Activated naive CD4-positive, alpha-beta T cell treated with anti-CD3 and anti-CD28 coated beads, Interleukin-2, amount 10 ng/mL, durations not matched to agents 7 days and 5 days (primary cell): Measurements from ENCODE around the gene EVI5.
A peak's percentile ranks its signal among the peaks of the same experiment; 100 is the strongest.
"Not testable (repeated sequence)": the region's sequence is repeated elsewhere in the genome, so short reads cannot be mapped to it uniquely, and the experiment has no call there.

Experiments used
- CTCF ChIA-PET: fragments of 350-600 bp; sonication (Branson Sonifier 250); formaldehyde crosslinking; loops from one replicate; lab custom pipeline; 2021; ENCODE audit warnings: antibody characterized with exemption; lab: Charles Lee
- DNase-seq: peaks from one replicate; pipeline ENCODE4 v3.0.0-alpha.2; 2020
- H3K27ac Mint-ChIP-seq: one replicate; pipeline ENCODE4 v1.8.0; 2021; ENCODE audit warnings: mild to moderate bottlenecking, moderate library complexity, mixed read lengths
- H3K27me3 Mint-ChIP-seq: one replicate; pipeline ENCODE4 v1.8.0; 2021; ENCODE audit warnings: mild to moderate bottlenecking, mixed read lengths
- H3K36me3 Mint-ChIP-seq: one replicate; pipeline ENCODE4 v1.8.0; 2021; ENCODE audit warnings: mixed read lengths
- H3K4me1 Mint-ChIP-seq: one replicate; pipeline ENCODE4 v1.8.0; 2021; ENCODE audit warnings: mixed read lengths
- H3K4me3 Mint-ChIP-seq: one replicate; pipeline ENCODE4 v1.8.0; 2021; ENCODE audit warnings: mild to moderate bottlenecking, moderate library complexity, mixed read lengths
- H3K9me3 Mint-ChIP-seq: one replicate; pipeline ENCODE4 v1.8.0; 2021; ENCODE audit warnings: mixed read lengths

The EVI5 gene

GRCh38 chr1:92544756-92545165 lies 240.1 kb downstream of the EVI5 start:
- H3K4me1 Mint-ChIP-seq, result peaks cover 32% of the 10 kb centered on the region
- peaks cover 5% of the 10 kb centered on the region for H3K9me3 Mint-ChIP-seq
- no peak for DNase-seq
- CTCF ChIA-PET, result interaction anchor here (1.2 to 2.2 kb wide), 3 partner anchors 9 to 234 kb away, joined by 3 to 5 read pairs (median 4); no protein-coding TSS in a partner anchor
- no peak overlapping the region for H3K4me3 Mint-ChIP-seq
- no peak overlapping the region for H3K27ac Mint-ChIP-seq
- no peaks in the 10 kb centered on the region for H3K27me3 Mint-ChIP-seq
- H3K36me3 Mint-ChIP-seq, result peaks cover 12% of the 10 kb centered on the region

GRCh38 chr1:92543131-92544055 lies 241.5 kb downstream of the EVI5 start:
- Mint-ChIP-seq H3K36me3 (peaks cover 10% of the 10 kb centered on the region), H3K4me1 (peaks cover 44% of the 10 kb centered on the region), H3K9me3 (peaks cover 2% of the 10 kb centered on the region), H3K27me3 (no peaks in the 10 kb centered on the region), H3K4me3 (no peak overlapping the region), H3K27ac (no peak overlapping the region)
- CTCF ChIA-PET, result interaction anchor here (0.6 to 2.2 kb wide), 6 partner anchors 9 to 233 kb away, joined by 3 to 8 read pairs (median 3); no protein-coding TSS in a partner anchor
- no peak for DNase-seq

- CTCF ChIA-PET, result interaction anchor here (0.9 to 3.2 kb wide), 8 partner anchors 13 to 228 kb away, joined by 3 to 32 read pairs (median 4); partner anchors contain the start of gene GFI1
- Mint-ChIP-seq H3K4me1 (peaks cover 78% of the 10 kb centered on the region), H3K27ac (peak overlapping the region; percentile 93), H3K9me3 (peaks cover 11% of the 10 kb centered on the region), H3K27me3 (no peaks in the 10 kb centered on the region), H3K36me3 (peaks cover 14% of the 10 kb centered on the region), H3K4me3 (peak overlapping the region; percentile 37)
- no peak for DNase-seq
Measured at GRCh38 chr1:92538413-92539061, 246.4 kb downstream of the EVI5 start.

- no peak for DNase-seq
- CTCF ChIA-PET, result interaction anchor here (0.9 to 3.2 kb wide), 7 partner anchors 13 to 228 kb away, joined by 3 to 32 read pairs (median 4); partner anchors contain the start of gene GFI1
- no peaks in the 10 kb centered on the region for H3K27me3 Mint-ChIP-seq
- peaks cover 78% of the 10 kb centered on the region for H3K4me1 Mint-ChIP-seq
- peak overlapping the region; percentile 37 for H3K4me3 Mint-ChIP-seq
- H3K36me3 Mint-ChIP-seq, result peaks cover 16% of the 10 kb centered on the region
- H3K9me3 Mint-ChIP-seq, result peaks cover 15% of the 10 kb centered on the region
- peak overlapping the region; percentile 93 for H3K27ac Mint-ChIP-seq
Measured at GRCh38 chr1:92538048-92538412, 246.9 kb downstream of the EVI5 start.

GRCh38 chr1:92536980-92537884 lies 247.7 kb downstream of the EVI5 start:
- peaks cover 23% of the 10 kb centered on the region for H3K36me3 Mint-ChIP-seq
- peak overlapping the region; percentile 93 for H3K27ac Mint-ChIP-seq
- DNase-seq, result peak; percentile 25
- no peaks in the 10 kb centered on the region for H3K27me3 Mint-ChIP-seq
- CTCF ChIA-PET, result interaction anchor here (1.0 to 3.2 kb wide), 4 partner anchors 14 to 52 kb away, joined by 4 to 32 read pairs (median 8); partner anchors contain the start of gene GFI1
- H3K9me3 Mint-ChIP-seq, result peaks cover 15% of the 10 kb centered on the region
- peaks cover 80% of the 10 kb centered on the region for H3K4me1 Mint-ChIP-seq
- peak overlapping the region; percentile 62 for H3K4me3 Mint-ChIP-seq

GRCh38 chr1:92536211-92536979 lies 248.5 kb downstream of the EVI5 start:
- Mint-ChIP-seq H3K27me3 (no peaks in the 10 kb centered on the region), H3K27ac (peak overlapping the region; percentile 93), H3K36me3 (peaks cover 22% of the 10 kb centered on the region), H3K4me3 (peak overlapping the region; percentile 62), H3K9me3 (peaks cover 17% of the 10 kb centered on the region), H3K4me1 (peaks cover 82% of the 10 kb centered on the region)
- no peak for DNase-seq
- CTCF ChIA-PET, result interaction anchor here (2.8 to 3.2 kb wide), 2 partner anchors 35 to 51 kb away, joined by 12 to 32 read pairs; partner anchors contain the start of gene GFI1

- DNase-seq, H3K4me3 Mint-ChIP-seq, CTCF ChIA-PET, H3K27me3 Mint-ChIP-seq: not testable (repeated sequence)
- Mint-ChIP-seq H3K4me1 (peaks cover 63% of the 10 kb centered on the region), H3K36me3 (peaks cover 29% of the 10 kb centered on the region), H3K27ac (peak overlapping the region; percentile 50), H3K9me3 (peaks cover 19% of the 10 kb centered on the region)
Measured at GRCh38 chr1:92532371-92532770, 252.5 kb downstream of the EVI5 start.

- not testable (repeated sequence) for H3K27me3 Mint-ChIP-seq, H3K4me3 Mint-ChIP-seq, DNase-seq
- peak overlapping the region; percentile 19 for H3K27ac Mint-ChIP-seq
- peaks cover 29% of the 10 kb centered on the region for H3K36me3 Mint-ChIP-seq
- H3K4me1 Mint-ChIP-seq, result peaks cover 60% of the 10 kb centered on the region
- peaks cover 19% of the 10 kb centered on the region for H3K9me3 Mint-ChIP-seq
- CTCF ChIA-PET, result interaction anchor here (1.3 to 2.2 kb wide), 2 partner anchors 27 to 47 kb away, joined by 4 read pairs; no protein-coding TSS in a partner anchor
Measured at GRCh38 chr1:92531939-92532338, 253.0 kb downstream of the EVI5 start.

GRCh38 chr1:92527670-92528069 lies 257.2 kb downstream of the EVI5 start:
- H3K4me1 Mint-ChIP-seq, result peaks cover 19% of the 10 kb centered on the region
- no peak for DNase-seq
- H3K36me3 Mint-ChIP-seq, result peaks cover 15% of the 10 kb centered on the region
- no peak overlapping the region for H3K27ac Mint-ChIP-seq
- CTCF ChIA-PET, result no interaction called here
- no peaks in the 10 kb centered on the region for H3K27me3 Mint-ChIP-seq
- H3K9me3 Mint-ChIP-seq, result peaks cover 6% of the 10 kb centered on the region
- no peak overlapping the region for H3K4me3 Mint-ChIP-seq

- H3K4me1 Mint-ChIP-seq, H3K27ac Mint-ChIP-seq, H3K4me3 Mint-ChIP-seq, H3K27me3 Mint-ChIP-seq, CTCF ChIA-PET, DNase-seq, H3K36me3 Mint-ChIP-seq, H3K9me3 Mint-ChIP-seq: not testable (repeated sequence)
Measured at GRCh38 chr1:92524944-92525590, 259.8 kb downstream of the EVI5 start.

- no peak overlapping the region for H3K27ac Mint-ChIP-seq
- H3K9me3 Mint-ChIP-seq, result no peaks in the 10 kb centered on the region
- H3K4me3 Mint-ChIP-seq, result no peak overlapping the region
- CTCF ChIA-PET, result no interaction called here
- H3K4me1 Mint-ChIP-seq, result peaks cover 9% of the 10 kb centered on the region
- no peaks in the 10 kb centered on the region for H3K27me3 Mint-ChIP-seq
- H3K36me3 Mint-ChIP-seq, result no peaks in the 10 kb centered on the region
- DNase-seq, result no peak
Measured at GRCh38 chr1:92519043-92519442, 265.9 kb downstream of the EVI5 start.

- H3K4me1 Mint-ChIP-seq, result peaks cover 12% of the 10 kb centered on the region
- no peak overlapping the region for H3K4me3 Mint-ChIP-seq
- H3K27ac Mint-ChIP-seq, result no peak overlapping the region
- H3K36me3 Mint-ChIP-seq, result no peaks in the 10 kb centered on the region
- H3K9me3 Mint-ChIP-seq, result no peaks in the 10 kb centered on the region
- no peak for DNase-seq
- H3K27me3 Mint-ChIP-seq, result no peaks in the 10 kb centered on the region
- CTCF ChIA-PET, result no interaction called here
Measured at GRCh38 chr1:92516574-92516973, 268.3 kb downstream of the EVI5 start.
